ENCODE results near the gene VTI1A. TPM values are rescaled to one million over a fixed set of nuclear protein-coding genes. Genes with fewer than 3 reads are reported as not detected.

VTI1A gene
- total RNA-seq, 4 donors from 2014 or later: 43.5 to 80.4 (median 62.3) TPM

GRCh38 chr10:112823604-112824003, 376.6 kb downstream of the VTI1A start:
- DNase-seq (ENCODE audit: low spot score): no peak
- no peak for ATAC-seq (ENCODE audit: low FRiP score)

GRCh38 chr10:112826018-112826697, 379.1 kb downstream of the VTI1A start:
- no peak for DNase-seq (ENCODE audit: low spot score)
- TF ChIP-seq CTCF (IDR thresholded peaks at IDR 0.05): no peak

More at GRCh38 chr10:112823604-112824003, 376.6 kb downstream of the VTI1A start:
- no peak for TF ChIP-seq CTCF (IDR thresholded peaks at IDR 0.05)

GRCh38 chr10:112827086-112827485, 380.1 kb downstream of the VTI1A start:
- ATAC-seq (ENCODE audit: low FRiP score) (no peak), DNase-seq (ENCODE audit: low spot score) (no peak)
- TF ChIP-seq CTCF (IDR thresholded peaks at IDR 0.05): no peak

More at GRCh38 chr10:112826018-112826697, 379.1 kb downstream of the VTI1A start:
- ATAC-seq (ENCODE audit: low FRiP score): no peak

GRCh38 chr10:112827951-112828350, 380.9 kb downstream of the VTI1A start:
- ATAC-seq (ENCODE audit: low FRiP score) (no peak), DNase-seq (ENCODE audit: low spot score) (no peak)
- no peak for TF ChIP-seq CTCF (IDR thresholded peaks at IDR 0.05)

- DNase-seq (ENCODE audit: low spot score): no peak
- no peak for TF ChIP-seq CTCF (IDR thresholded peaks at IDR 0.05)
- no peak for ATAC-seq (ENCODE audit: low FRiP score)
Observed at GRCh38 chr10:112831859-112832258, 384.8 kb downstream of the VTI1A start.

GRCh38 chr10:112832361-112832878, 385.4 kb downstream of the VTI1A start:
- no peak for TF ChIP-seq CTCF (IDR thresholded peaks at IDR 0.05)
- DNase-seq (ENCODE audit: low spot score) (no peak), ATAC-seq (ENCODE audit: low FRiP score) (no peak)

GRCh38 chr10:112832959-112833358, 385.9 kb downstream of the VTI1A start:
- DNase-seq (ENCODE audit: low spot score) (no peak), ATAC-seq (ENCODE audit: low FRiP score) (no peak)
- TF ChIP-seq CTCF (IDR thresholded peaks at IDR 0.05): no peak
